ENCODE data around the gene AKR1B1.
"Not testable (repeated sequence)": the region's sequence is repeated elsewhere in the genome, so short reads cannot be mapped to it uniquely, and the experiment has no call there.

Gene AKR1B1

DNA sequence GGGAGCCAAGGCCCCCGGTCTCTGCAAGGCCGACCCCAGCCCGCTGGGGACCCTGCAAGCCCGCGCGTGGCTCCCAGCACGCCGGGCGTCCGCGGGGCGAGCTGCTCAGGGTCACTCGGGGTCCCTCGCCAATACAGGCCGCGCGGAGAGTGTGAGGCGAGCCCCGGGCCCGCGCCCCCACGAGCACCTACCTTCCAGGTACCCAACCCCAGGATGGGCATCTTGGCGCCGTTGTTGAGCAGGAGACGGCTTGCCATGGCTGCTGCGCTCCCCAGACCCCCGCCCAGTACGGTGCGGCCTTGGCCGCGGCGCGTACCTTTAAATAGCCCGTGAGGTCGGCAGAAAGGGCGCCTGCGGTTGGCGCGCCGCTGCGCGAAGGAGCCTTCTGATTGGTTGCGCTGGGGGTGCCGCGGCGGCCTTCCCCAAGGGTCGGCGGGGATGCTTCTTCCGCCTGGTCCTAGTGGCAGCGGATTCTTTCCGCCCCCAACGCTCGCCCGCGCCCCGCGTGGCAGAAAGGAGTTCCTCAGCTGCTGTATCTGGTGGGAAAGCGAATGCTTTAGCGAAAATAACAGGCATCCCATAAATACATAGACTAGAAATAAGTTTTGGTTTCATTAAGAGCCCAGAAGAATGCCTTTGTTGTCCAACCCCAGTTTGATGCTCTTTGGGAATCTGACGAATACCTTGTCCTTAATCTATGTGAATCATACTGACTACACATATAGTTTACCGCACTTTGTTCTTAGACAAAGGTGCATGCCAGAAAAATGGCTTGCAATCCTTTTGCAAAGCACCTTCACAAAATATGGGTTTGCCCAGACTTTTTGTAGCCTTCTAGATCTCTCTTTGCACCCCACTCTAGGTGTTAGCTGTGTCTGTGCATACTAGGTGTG lies at the start of gene AKR1B1:
Gene AKR1B1 (minus strand): TSS at position 295 of the 893 bp plus-strand sequence. CDS start 38 bp downstream, at position 257.
- peak; percentile 79 for DNase-seq

GRCh38 chr7:134505856-134506255 lies 47.0 kb upstream of the AKR1B1 start:
- DNase-seq: no peak

DNA sequence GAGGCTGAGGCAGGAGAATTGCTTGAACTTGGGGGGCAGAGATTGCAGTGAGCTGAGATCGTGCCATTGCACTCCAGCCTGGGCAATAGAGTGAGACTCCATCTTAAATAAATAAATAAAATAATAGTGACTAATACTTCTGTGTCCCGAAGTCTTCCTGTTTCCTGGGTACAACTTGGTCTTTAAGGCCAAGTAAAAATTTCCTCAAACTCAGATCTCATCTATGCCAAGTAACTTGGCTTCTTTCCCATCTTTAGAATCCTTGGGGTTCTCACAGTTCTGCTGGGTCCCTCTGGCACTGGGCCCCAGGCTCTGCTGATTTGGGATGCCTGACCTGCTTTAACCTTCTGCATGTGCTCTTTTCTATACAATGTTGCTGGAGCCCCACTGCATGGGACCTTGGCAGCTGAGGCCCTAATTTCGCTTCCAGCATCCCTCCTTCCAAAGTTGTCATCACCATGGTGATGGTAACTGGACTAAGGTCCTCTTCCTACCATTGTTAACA lies 45.8 kb upstream of the AKR1B1 start:
- no peak for DNase-seq

GRCh38 chr7:134502463-134503371 lies 43.8 kb upstream of the AKR1B1 start:
- DNase-seq: no peak

DNA sequence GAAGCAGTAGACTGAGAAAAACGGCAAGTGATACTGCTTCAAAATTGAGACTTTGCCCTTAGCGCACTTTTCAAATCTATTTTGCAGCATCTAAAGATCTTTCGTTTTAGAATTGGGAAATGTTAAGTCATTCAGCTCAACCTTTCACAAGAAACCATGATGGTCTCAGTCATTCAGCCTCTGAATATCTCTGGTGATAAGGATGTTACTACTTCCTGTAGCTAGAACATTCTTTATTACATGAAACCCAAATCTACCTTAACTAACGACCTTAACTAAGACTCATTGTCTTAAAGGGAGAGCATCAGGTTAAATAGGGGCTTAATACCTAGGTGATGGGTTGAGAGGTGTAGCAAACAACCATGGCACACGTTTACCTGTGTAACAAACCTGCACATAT lies 42.1 kb upstream of the AKR1B1 start:
- DNase-seq: no peak

DNA sequence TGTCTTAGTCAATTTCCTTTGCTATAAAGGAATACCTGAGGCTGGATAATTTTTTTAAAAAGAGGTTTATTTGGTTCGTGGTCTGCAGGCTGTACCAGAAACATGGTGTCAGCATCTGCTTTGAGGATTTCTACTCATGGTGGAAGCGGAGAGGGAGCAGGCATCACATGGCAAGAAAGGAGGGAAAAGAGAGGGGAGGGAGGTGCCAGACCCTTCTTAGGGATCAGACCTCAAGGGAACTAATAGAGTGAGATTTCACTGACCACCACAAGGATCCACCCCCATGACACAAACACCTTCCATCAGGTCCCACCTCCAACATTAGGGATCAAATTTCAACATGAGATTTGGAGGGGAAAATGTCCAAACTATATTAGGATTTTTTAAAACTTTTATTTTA lies 41.5 kb upstream of the AKR1B1 start:
- DNase-seq: no peak

- DNase-seq: peak; percentile 3
Observed at GRCh38 chr7:134495546-134495945, 36.6 kb upstream of the AKR1B1 start.

- DNase-seq: no peak
Observed at GRCh38 chr7:134493091-134493490, 34.2 kb upstream of the AKR1B1 start.

- DNase-seq: not testable (repeated sequence)
Observed at GRCh38 chr7:134487721-134488120, 28.8 kb upstream of the AKR1B1 start.

GRCh38 chr7:134485203-134485602 lies 26.3 kb upstream of the AKR1B1 start:
- no peak for DNase-seq

DNA sequence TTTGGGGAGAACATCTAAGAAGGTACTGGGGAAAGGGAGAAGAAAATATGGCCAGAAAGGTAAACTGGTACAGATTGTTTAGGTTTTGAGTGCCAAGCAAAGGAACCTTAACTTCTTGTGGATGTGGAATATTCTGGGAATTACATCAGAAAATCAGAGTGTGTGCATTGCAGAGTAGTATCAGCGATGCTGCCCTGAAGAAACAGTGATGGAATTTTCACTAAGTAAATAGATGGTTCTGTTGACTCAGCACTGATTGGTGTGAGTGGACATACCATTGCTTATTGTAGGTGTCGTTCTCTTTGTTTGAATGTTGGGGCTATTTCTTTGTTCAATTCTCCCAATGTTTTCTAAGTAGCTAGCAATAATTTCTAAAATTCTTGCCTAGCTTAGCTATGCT lies 24.4 kb upstream of the AKR1B1 start:
- no peak for DNase-seq

- DNase-seq: no peak
Observed at GRCh38 chr7:134482858-134483257, 24.0 kb upstream of the AKR1B1 start.

GRCh38 chr7:134481167-134481566 lies 22.3 kb upstream of the AKR1B1 start:
- DNase-seq: no peak

DNA sequence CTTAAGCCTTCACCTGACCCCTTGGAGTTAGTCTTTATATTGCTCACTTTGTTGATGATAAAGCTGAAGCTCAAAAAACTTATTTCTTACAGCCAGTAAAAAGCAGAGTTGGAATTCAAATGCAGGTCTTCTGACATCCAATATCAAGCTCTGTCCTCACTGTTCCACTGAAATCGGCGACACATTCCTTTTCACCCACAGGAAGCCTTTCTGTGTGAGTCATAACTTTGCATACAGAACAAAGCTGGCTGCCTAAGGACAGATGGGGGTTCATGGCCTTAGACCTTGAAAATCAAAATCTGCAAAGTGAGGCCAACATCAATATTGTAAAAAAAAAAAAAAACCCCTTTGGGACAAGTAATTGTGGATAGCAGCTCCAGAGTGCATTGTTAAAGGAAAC lies 21.8 kb upstream of the AKR1B1 start:
- DNase-seq: no peak

GRCh38 chr7:134480202-134480601 lies 21.3 kb upstream of the AKR1B1 start:
- no peak for DNase-seq

DNA sequence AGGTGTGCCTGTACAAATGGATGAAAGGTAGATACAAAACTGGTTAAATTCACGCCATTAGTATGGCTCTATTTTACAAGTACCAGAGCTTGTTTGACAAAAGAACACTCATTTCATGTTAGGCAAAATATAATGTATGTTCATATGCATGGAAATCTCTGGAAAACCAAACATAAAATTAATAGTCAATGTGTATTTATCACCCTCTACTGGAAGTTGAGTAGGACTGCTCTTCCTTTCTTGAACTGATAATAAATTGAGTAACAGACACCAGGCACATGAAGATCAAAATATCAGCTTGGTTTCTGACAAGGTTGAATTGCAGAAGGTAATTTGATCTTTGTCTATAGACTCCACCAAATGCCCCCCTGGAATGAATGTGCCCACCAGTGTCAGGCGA lies 19.8 kb upstream of the AKR1B1 start:
- no peak for DNase-seq

DNA sequence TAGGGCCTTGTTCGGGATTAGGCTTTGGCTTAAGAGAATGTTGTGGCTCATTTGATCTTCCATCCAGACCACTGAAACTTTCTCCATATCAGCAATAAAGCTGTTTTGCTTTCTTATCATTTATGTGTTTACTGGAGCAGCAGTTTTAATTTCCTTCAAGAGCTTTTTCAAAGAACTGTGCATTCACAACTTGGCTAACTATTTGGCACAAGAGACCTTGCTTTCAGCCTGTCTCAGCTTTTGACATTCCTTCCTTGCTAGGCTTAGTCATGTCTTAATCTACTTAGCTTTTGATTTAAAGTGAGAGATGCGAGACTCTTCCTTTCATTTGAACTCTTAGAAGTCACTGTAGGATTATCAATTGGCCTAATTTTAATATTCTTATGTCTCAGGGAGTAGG lies 19.1 kb upstream of the AKR1B1 start:
- no peak for DNase-seq

GRCh38 chr7:134476044-134476443 lies 17.1 kb upstream of the AKR1B1 start:
- DNase-seq: no peak

DNA sequence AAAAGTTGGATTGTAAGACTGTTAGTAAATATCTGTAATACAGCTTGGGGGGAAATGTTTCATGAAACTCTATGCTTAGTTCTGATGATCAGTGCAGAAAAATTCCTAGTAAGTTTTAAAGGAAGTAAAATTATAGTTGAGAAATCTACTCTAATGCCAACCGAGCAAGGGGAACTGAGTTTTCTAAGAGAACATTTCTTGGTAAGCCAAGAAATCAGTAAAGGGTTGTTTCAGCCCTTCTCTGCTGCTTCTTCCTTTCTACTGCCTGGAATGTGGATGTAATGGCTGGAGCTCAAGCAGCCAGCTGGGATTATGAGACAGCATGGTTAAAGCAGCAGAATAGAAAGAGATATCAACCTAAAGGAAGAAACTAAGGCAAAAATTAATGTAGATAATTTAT lies 15.9 kb upstream of the AKR1B1 start:
- no peak for DNase-seq

DNA sequence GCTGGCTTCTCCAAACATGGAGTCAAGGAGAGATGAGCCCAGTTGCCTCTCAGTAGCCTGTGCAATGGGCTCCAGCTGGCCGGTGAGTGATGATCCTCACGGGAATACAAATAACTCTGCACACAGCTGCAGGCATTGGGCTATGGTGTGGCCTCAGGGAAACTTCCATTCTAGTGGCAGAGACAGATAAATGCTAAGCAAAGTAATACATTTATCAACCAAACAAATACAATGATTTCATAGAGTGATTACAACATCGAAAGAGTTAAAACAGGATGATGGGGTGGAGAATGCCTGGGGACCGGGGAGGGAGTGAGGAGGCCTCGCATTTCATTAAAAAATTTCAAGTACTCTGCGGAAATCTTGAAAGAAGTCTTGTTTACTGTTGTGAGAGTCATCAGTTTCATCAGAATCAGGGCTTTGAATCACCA lies 15.0 kb upstream of the AKR1B1 start:
- DNase-seq: no peak

GRCh38 chr7:134472572-134473244 lies 13.8 kb upstream of the AKR1B1 start:
- no peak for DNase-seq

- no peak for DNase-seq
Observed at GRCh38 chr7:134470864-134471263, 12.0 kb upstream of the AKR1B1 start.

DNA sequence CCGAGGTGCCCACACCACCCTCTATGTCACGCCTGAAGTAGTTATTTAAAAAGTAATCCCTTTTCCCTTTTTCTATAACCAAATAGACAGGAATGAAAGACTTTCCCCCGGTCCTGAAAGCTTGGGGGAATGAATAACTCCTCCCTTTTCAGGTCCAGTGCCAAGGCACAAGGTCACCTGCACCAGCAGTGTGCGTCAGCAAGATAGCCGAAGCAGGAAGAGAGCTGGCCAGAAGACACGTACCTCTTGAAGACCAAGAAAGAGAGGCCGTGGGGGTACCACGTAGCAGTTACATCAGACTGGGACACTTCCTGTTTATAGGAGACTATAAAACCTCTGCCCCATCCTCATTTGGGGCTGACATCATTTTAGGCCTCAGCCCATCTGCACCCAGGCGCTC lies 10.7 kb upstream of the AKR1B1 start:
- DNase-seq: no peak

All from OCI-M1 (cell line).